Fibroblast of peridontal ligament (primary cell): Measurements from ENCODE around the gene SPRTN.
"Not testable (repeated sequence)": the region's sequence is repeated elsewhere in the genome, so short reads cannot be mapped to it uniquely, and the experiment has no call there.

Experiments used
- DNase-seq: peaks from one replicate; pipeline ENCODE4 v3.0.0-alpha.2; 2010; ENCODE audit errors: extremely low read depth

Gene SPRTN

DNA sequence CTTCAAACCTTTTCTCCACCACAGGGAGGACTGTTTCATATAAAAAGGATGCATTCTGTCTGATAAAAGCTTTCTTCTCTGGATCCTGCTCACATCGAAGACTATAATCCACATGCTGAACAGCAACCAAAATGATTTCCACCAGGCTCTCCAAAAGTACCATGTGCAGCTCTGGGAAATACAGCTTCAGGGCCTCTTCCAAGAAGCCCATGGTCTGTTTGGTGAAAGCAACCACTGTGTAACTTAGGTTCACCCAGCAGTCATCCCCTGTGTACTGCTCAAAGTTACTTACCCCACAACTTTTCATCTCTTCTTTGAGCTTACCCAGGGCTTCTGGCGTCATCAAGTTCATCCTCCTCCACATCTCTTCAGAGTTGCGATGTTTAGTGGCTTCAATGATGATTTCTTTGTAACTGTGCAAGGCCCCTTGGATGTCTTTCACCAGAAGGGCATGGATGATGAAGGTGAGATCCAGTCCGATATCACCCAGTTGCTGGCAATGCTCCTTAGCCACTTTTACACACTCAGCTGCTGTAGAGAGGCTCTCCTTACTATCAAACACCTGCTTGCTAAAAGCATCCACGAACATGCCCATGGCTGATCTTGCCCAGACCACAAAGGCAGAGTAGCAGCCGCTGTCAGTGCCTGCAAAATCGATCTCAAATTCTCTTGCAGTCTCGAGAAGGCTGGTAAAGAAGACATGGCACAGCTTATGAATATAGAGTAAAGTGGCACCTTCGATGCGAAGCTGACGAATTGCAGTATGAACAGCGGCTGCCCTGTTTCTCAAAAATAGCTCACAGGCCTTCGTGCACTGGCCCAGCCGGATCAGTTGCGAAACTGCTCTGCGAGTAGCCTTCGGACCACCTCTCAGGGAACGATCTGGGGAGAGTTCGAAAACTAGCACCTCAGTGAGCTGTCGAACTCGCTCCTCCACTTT is 2.2 kb upstream of the SPRTN start:
- DNase-seq: no peak

DNA sequence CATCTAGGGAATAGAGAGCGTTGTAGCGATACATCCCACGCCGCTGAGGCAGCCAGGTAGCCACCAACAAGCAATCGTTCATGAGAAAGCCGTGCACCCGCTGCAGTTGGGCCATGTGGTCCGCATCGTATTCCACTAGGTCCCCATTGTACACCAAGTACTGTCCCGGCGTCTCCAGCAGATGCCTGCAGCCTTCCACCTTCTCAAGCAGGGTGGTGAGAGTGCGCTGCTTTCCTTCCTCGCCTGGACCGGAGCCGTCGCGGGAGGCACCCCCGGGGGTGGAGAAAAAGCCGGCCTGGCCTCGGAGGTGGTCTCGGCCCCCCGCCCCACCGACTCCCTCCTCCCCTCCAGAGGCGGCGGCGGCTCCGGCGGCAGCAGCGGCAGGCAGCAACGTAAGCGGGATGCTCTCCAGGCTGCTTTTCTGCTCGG is 1.0 kb upstream of the SPRTN start:
- no peak for DNase-seq

DNA sequence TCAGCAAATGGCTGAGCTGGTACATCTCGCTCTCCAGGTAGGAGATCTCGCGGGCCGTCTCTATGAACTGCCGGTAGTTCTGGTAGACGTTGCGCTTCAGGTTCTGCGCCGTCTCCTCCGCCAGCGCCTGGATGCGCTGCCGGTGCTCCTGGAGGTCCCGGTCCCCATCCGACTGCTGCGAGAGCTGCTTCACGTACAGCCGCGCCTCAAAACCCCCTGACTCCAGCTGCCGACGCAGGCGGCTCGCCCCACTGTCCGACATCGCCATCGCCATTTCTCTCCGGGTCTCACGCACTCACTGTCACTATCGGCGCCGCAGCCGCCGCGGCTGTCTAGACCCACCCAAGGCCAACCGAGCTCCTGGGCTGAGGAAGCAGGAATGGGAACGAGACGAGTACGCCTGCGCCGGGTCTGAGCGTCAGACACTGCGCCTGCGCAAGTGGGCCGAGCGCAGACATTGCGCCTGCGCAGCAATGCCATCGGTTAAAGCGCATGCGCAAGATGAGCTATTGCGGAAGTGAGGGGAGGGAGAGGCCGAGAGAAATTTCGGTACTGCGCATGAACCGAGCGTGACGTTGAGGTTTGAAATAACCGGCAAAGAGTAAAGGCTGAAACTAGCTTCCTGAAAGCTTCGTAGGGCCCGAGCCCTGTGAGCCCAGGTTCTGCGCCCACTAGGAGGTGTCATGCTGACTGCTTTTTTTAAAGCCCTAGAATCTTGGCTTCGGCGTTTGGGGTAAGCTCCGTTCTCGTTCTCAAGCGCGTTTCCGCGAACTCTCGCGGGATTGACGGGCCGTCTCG is 422 bp upstream of the SPRTN start, which contains the start of gene EXOC8:
EXOC8 (minus strand) TSS at position 381 of the 798 bp plus-strand sequence; CDS start at position 274, 107 bp downstream.
- DNase-seq: peak; percentile 98

DNA sequence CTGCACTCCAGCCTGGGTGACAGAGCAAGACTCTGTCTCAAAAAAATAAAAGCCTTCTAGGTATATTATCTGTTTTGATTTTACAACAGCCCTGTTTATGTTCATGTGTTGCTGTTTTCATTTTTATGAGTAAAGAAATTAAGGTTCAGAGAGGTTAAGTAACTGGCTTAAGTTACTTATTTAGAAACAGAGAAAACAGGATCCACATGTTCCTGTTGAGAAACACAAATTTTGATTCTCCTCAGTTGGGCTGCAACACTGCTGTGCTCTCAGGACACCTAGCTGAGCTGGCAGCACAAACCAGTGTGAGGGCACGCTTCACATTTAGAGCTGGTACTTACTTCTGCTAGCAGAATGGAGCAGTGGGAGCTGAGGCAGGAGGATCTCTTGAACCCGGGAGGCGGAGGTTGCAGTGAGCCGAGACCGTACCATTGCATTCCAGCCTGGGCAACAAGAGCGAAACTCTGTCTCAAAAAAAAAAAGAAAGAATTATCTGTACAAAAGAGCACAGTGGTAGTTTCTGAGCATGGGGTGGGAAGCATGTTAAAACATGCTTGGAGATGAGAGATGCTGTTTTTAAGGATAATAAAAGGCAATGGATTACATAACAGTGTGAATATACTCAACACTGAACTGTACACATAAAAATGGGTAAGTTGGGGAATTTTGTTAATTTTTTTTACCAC is 2.4 kb downstream of the SPRTN start:
- DNase-seq: no peak

DNA sequence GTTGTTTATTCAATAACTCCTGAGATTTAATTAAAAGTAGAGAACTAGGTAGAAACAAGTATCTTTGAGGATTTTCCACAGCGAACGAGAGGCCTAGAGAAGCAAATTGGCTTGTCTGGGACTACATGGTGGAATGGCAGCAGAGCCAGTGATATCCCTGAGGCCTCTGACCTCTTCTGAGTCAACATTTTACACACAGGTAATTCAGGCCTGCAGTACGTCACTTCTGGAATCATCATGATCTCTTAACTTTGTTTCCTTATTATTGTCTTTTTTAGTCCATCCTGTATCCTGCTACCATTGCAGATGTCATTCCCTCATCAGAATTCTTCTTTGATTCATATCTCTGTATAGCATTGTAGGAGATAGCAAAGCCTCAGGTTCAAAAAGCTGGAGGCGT is 9.9 kb downstream of the SPRTN start:
- DNase-seq: no peak

DNA sequence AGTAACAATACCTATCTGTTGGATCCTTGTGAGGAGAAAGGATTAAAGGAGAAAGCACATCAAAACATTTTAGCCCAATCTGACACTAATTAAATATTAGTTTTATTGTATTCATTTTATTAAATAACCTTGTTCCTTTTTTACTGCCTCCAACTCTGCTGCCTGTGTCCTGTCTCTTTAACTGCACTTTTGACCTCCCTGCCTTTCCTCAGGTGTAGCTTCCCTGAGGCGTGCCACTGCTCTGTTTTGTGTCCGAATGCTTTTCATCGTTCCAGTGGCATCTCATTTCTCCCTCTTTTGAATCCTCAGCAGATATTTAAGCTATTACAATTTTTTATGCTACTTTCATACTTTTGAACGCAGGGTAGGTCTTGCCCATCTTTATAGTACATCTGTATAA is 10.3 kb downstream of the SPRTN start:
- DNase-seq: no peak

DNA sequence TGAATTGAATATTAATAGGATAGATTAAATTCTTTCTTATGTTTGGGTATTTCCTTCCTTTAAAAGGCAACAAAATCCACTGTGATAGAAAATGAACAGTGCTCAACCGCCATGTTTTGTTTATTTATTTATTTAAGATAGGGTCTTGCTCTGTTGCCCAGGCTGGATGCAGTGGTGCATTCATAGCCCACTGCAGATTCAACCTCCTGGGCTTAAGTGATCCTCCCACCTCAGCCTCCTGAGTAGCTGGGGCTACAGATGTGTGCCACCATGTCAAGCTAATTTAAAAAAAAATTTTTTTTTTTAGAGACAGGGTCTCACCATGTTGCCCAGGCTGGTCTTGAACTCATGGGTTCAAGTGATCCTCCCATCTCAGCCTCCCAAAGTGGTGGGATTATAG is 10.8 kb downstream of the SPRTN start:
- not testable (repeated sequence) for DNase-seq

DNA sequence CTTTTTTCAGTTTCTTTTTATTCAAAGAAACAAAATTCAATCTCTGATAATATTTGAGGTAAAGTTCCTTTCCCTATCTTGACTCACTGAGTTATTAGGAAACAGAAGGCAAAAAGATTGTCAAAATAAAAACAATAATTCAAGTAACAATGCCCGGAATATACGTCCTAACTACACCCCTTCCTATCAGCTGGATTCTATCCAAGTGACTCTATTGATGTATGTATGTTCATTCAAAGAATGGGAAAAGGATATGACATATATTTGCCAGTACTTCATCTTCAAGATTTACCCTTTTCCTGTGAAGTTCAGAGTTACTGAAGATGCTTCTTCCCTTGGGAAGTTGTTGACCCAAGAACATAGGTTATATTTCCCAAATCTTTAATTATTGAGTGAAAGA is 13.7 kb downstream of the SPRTN start:
- DNase-seq: no peak

DNA sequence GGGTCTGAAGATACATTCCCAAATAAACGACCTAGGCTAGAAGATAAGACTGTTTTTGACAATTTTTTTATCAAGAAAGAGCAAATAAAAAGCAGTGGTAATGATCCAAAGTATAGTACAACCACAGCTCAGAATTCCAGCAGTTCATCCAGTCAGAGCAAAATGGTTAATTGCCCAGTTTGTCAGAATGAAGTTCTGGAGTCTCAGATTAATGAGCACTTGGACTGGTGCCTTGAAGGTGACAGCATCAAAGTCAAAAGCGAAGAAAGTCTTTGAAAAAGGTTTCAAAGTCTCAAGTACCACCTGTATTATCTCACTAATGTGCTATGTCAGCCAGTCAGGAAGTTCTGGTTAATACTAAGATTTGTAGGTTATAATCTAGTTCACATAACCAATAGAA is 15.0 kb downstream of the SPRTN start:
- DNase-seq: no peak

DNA sequence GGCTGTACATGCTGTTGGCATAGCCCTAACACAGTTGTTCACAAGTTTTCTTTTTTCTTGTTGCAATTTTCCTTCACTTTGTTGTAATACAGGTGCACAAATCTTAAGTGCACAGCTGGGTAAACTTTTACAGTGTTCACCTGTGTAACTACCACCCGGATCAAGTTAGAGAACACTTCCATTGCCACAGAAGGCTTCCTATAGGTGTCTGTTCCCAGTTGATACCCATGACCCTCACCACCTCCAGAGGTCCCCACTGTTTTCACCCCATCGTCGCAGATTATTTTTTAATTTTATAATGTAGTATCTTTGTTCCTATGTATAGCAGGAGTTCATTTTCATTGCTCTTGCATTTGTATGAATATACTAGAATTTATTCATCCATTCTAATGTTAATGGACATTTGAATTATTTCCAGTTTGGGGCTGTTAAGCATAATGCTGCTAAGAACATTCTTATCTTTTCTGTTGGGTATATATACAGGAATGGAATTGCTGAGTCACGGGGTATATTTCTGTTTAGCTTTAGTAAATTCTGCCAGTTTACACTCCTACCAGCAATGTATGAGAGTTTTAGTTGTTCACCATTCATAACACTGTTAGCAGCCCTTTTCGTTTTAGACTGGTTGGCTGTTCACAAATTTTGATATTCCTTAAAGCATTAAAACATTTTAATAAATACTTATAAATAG is 16.4 kb downstream of the SPRTN start:
- DNase-seq: peak; percentile 64

DNA sequence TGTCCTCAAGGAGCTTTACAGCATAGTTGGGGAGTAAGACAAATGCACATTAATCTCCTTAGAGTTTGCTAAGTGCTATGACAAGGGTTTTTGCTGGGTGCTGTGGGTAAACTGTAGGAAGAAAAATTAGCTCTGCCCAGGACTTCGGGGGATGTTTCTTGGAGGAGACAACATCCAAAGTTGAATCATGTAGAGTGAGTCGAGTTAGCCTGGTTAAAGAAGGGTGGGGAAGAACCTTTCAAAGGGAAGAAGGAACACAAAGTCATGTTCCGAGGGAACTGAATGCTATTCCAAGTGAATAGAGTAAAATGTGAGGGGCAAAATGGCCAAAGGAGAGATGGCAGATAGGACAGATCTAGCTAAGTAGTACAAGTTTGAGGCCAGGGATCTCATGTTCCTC is 17.1 kb downstream of the SPRTN start:
- no peak for DNase-seq

DNA sequence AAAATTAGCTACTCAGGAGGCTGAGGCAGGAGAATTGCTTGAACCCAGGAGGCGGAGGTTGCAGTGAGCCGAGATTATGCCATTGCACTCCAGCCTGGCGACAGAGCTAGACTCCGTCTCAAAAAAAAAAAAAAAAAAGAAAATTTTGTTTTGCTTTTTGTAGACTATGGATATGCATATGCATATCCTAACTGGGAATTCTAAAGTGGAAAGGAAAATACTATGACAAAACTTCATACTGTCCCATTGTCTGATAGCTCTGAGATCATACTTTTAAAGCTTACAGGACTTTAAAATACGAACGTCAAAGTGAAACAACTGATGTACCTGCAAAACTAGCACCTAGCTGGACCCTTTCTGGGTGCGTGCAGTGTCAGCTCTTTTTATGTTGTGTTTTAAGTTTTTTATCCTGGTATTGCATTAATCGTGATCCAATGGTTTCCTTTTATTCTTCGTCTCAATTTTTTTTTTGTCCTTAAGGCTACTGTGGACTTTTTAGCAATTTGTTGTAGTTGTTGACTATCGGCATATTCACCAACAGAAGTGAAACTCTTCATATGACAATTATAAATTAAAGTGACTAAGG is 19.2 kb downstream of the SPRTN start:
- DNase-seq: no peak

DNA sequence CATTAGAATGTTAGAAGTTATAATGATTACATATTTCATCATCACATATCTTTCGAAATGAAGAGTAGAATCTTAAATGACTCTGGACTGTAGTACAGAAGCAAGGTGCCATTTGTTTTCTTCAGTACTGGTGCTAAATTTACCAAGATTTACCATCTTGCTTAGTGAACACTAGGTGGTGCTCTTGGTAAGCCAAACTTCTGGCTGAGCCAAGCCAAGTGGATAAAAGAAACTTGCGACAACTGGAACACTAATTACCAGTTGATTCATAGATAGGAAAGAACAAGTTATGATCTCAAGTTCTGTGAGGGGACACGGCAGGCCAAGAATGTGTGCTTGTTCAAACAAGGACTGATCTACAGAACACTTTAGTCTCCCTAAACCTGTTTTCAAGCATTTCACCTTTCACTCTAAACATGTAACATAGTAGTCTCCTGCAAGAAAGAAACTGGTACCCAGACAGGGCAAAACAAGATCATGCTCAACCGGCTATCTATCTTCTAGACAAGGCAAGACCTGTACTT is 19.8 kb downstream of the SPRTN start:
- peak; percentile 86 for DNase-seq

DNA sequence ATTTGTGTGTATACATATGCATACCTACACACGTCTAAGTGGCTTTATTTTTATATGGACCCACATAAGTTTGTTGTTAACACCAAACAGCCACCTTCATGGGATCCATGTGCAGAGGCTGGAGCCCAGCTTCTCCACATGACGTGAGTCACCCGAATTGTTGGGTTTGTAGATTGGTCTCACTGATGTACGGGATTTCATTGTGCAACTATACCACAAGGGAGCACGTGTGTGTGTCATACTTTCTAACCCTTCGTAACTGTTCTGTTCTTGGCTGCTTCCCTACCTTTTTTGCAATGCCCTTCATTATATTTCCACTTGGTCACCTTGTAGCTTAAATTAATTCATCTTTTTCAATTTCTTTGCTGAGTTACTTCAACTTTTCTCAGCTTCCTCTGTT is 21.0 kb downstream of the SPRTN start:
- DNase-seq: peak; percentile 96

DNA sequence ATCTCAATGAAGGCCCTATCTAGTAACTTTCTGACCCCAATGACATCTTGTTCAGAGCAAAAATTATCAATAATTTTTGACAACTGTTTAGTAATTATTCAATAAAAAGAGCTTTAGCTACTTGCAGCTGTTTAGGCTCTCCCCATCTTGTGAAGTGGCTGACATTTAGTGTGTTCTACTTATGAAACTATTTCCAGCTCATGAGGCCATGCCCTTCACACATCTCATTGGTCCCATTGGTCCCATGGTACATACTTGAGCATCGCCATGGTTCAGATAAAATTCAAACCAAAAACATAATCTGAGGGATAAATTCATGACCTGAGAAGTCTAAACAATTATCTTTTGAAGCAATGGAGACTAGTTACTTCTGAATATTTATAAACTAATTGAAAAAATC is 24.2 kb downstream of the SPRTN start:
- no peak for DNase-seq

DNA sequence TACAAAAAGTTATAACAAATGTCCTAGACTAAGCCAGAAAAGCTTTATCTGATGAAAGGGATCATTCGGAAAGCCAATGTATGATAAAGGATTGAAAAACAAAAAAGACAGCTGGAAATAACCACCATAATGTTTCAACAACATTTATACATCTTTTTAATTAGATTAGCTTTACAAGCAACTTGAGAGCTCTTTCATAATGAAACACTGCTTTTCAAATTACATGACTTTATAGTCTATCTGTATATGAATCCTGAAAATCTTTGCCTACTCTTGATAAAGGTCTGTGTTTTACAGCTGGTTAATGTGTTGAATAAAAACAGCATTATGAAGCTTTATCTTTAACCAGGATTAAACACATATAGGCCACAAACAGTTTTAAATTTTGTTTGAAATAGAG is 25.5 kb downstream of the SPRTN start:
- DNase-seq: no peak

DNA sequence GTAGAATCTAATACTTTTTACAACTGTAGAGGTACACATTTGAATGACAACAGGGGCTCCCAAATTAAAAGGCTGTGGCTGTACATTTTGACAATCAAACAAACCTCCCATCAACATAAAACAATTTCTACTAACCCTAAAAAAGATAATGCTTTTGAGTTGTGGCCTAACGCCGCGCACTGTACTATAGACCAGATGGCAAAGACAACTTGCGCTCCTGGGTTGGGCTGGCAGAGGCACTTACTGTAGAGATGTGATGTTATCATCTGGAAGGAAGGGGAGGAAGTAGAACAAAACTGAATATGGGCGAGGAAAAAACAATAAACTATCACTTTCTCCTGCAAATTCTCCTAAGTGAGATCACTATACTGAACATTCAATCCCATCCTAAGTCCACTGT is 26.1 kb downstream of the SPRTN start:
- no peak for DNase-seq

DNA sequence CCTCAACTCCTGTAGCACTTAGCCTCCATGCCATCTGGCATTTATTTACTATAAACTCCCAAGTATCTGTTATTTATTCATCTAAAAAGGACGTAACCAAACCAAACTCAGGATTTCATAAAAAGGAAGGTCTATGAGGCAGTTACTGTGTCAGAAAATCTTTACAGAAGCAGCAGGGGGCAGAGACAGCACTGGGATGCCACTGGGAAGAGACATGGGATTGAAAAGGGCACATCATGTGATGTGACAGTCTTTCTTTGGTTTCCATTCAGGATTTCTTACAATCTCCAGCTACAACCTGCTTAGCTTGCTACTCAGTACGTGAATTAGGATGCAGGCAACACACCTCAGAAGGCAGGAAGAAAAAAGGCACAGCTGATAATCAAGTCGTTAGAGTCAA is 31.2 kb downstream of the SPRTN start:
- DNase-seq: no peak

DNA sequence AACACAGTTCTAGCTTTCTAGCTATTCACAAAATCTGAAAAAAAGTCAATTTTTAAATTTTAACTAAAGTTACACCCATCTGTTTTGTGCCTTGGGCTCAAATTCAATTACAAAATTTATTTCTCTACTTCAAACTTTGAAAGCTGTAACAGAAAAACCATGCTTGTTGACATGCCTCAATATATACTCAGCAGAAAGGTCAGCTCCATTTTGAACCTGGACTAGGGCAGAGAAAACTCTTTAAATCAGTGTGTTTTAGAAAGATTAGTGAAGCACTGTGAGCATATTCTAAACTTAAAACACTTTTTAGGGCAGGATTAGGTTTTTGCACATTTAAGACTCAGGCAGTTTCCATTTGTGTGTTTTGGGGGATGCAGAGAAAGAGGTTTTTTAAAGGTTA is 34.4 kb downstream of the SPRTN start:
- DNase-seq: no peak

DNA sequence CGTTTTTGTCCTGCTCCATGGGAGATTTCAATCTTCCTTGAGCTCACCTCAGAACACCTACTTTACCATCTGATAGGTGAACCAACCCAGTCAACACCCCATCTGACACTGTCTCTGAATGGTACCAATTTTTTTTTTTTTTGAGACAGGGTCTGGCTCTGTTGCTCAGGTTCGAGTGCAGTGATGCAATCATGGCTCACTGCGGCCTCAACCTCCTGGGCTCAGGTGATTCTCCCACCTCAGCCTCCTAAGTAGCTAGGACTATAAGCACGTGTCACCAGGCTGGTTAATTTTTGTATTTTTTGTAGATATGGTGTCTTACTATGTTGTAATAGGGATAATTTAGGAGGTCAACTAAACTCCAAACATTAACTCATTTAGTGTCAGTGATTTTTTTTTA is 36.3 kb downstream of the SPRTN start:
- DNase-seq: no peak

DNA sequence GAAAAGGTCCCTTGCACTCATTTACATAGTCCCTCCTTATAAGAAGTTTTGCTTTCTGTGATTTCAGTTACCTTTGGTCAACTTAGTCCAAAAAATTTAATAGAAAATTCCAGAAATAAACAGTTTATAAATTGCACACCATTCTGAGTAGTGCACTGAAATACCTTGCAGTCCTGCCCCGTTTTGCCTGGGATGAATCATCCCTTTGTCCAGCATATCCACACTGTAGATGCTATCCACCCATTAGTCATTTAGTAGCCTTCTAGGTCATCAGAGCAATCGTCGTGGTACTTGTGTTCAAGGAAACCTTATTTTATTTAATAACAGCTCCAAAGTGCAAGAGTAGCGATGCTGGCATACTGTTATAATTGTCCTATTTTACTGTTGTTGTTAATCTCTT is 38.0 kb downstream of the SPRTN start:
- no peak for DNase-seq
